Spinal cord (tissue), 10 donors: Measurements from ENCODE around the gene PARD3B. TPM values are rescaled to one million over a fixed set of nuclear protein-coding genes. Genes with fewer than 3 reads are reported as not detected.

Experiments
- DNase-seq, 6 donors: peaks; one replicate each; pipeline versions ENCODE4 v3.0.0 to v3.0.0-alpha.2; 2013 to 2015; ENCODE audit warnings: low spot score in 6 of 6, low read depth in 4 of 6
- H3K27ac ChIP-seq: one replicate; pipeline ENCODE4 v1.5.1; 2013; ENCODE audit warnings: low read depth, low read length, control low read depth
- H3K27me3 ChIP-seq: one replicate; pipeline ENCODE4 v1.6.1; 2013; ENCODE audit warnings: low read length; ENCODE audit not compliant: control insufficient read depth, insufficient read depth
- H3K36me3 ChIP-seq: one replicate; pipeline ENCODE4 v1.6.1; 2013; ENCODE audit warnings: low read length; ENCODE audit not compliant: control insufficient read depth, insufficient read depth
- H3K4me1 ChIP-seq: one replicate; pipeline ENCODE4 v1.6.1; 2013; ENCODE audit warnings: low read length; ENCODE audit not compliant: control insufficient read depth, insufficient read depth
- H3K4me3 ChIP-seq: one replicate; pipeline ENCODE4 v1.5.1; 2013; ENCODE audit warnings: low read depth, low read length, control low read depth
- H3K9me3 ChIP-seq: one replicate; pipeline ENCODE4 v1.6.1; 2013; ENCODE audit warnings: low read length; ENCODE audit not compliant: control insufficient read depth, insufficient read depth
- whole genome bisulfite sequencing: methylation state at CpG from one replicate; pipeline ENCODE4 v1.1.5; 2013; ENCODE audit warnings: missing lambda C conversion rate; ENCODE audit not compliant: insufficient coverage; 5-methylcytosine and 5-hydroxymethylcytosine counted together
- polyA plus RNA-seq, 2 donors: library from polyadenylated mRNA; unstranded; fragments of 120-200 nt; gene quantifications; one replicate each; pipeline ENCODE4 v1.2.1, GENCODE V29; 2013; ENCODE audit not compliant: insufficient read length in 2 of 2
- total RNA-seq, 2 donors: library from RNA; depleted of rRNA in 1 of 2; stranded (reverse); fragments of 120-200 nt in 1 of 2; fragments of >200 nt in 1 of 2; gene quantifications; one replicate each; pipeline versions ENCODE4 v1.2.3 to v1.2.4, GENCODE V29; 2013 to 2014
- donor health status: healthy.

PARD3B gene
- total and polyA plus RNA-seq, 4 donors: 10.8 to 34.6 (median 22.1) TPM

GRCh38 chr2:205158404-205158803 lies 613.1 kb downstream of the PARD3B start:
- WGBS: 100% methylated on average over 2 of the region's 6 CpGs
- Histone ChIP-seq H3K36me3 (no peaks in the 10 kb centered on the region), H3K4me1 (no peaks in the 10 kb centered on the region)

GRCh38 chr2:205161156-205161839 lies 616.0 kb downstream of the PARD3B start:
- Histone ChIP-seq H3K9me3 (no peaks in the 10 kb centered on the region), H3K36me3 (no peaks in the 10 kb centered on the region), H3K4me1 (no peaks in the 10 kb centered on the region), H3K27me3 (no peaks in the 10 kb centered on the region), H3K4me3 (no peak overlapping the region), H3K27ac (no peak overlapping the region)
- DNase-seq: peak in 1 of 6 donors; percentile 27
- no CpG with 5 or more reads among the region's 5 CpGs for WGBS

More at GRCh38 chr2:205158404-205158803, 613.1 kb downstream of the PARD3B start:
- no peaks in the 10 kb centered on the region for H3K27me3 ChIP-seq
- no peak overlapping the region for H3K4me3 ChIP-seq
- H3K27ac ChIP-seq: no peak overlapping the region
- no peaks in the 10 kb centered on the region for H3K9me3 ChIP-seq
- no peak for DNase-seq

GRCh38 chr2:205166745-205167144 lies 621.5 kb downstream of the PARD3B start:
- no peak overlapping the region for H3K27ac ChIP-seq
- WGBS: 73% methylated on average over 2 of the region's 2 CpGs
- no peak overlapping the region for H3K4me3 ChIP-seq
- DNase-seq: no peak
- no peaks in the 10 kb centered on the region for H3K36me3 ChIP-seq
- no peaks in the 10 kb centered on the region for H3K27me3 ChIP-seq
- H3K9me3 ChIP-seq: no peaks in the 10 kb centered on the region
- H3K4me1 ChIP-seq: no peaks in the 10 kb centered on the region

GRCh38 chr2:205169012-205169411 lies 623.7 kb downstream of the PARD3B start:
- H3K9me3 ChIP-seq: no peaks in the 10 kb centered on the region
- no peaks in the 10 kb centered on the region for H3K27me3 ChIP-seq
- no peak for DNase-seq
- no peaks in the 10 kb centered on the region for H3K36me3 ChIP-seq
- no CpG with 5 or more reads among the region's 2 CpGs for WGBS
- H3K27ac ChIP-seq: no peak overlapping the region
- H3K4me3 ChIP-seq: no peak overlapping the region
- H3K4me1 ChIP-seq: no peaks in the 10 kb centered on the region

- H3K27me3 ChIP-seq: no peaks in the 10 kb centered on the region
- H3K36me3 ChIP-seq: no peaks in the 10 kb centered on the region
- no peaks in the 10 kb centered on the region for H3K4me1 ChIP-seq
- DNase-seq: no peak
- 93% methylated on average over 2 of the region's 3 CpGs for whole genome bisulfite sequencing
- no peaks in the 10 kb centered on the region for H3K9me3 ChIP-seq
- H3K27ac ChIP-seq: no peak overlapping the region
- H3K4me3 ChIP-seq: no peak overlapping the region
Measured at GRCh38 chr2:205169464-205169863, 624.2 kb downstream of the PARD3B start.

GRCh38 chr2:205170399-205170798 lies 625.1 kb downstream of the PARD3B start:
- Histone ChIP-seq H3K4me3 (no peak overlapping the region), H3K27me3 (no peaks in the 10 kb centered on the region), H3K27ac (no peak overlapping the region), H3K4me1 (no peaks in the 10 kb centered on the region), H3K36me3 (no peaks in the 10 kb centered on the region), H3K9me3 (no peaks in the 10 kb centered on the region)
- no peak for DNase-seq
- 79% methylated on average over 7 of the region's 12 CpGs for WGBS

GRCh38 chr2:205171261-205171940 lies 626.1 kb downstream of the PARD3B start:
- 40% methylated on average over 1 of the region's 4 CpGs for WGBS
- Histone ChIP-seq H3K27me3 (no peaks in the 10 kb centered on the region), H3K27ac (no peak overlapping the region), H3K9me3 (no peaks in the 10 kb centered on the region), H3K4me3 (no peak overlapping the region), H3K4me1 (no peaks in the 10 kb centered on the region), H3K36me3 (no peaks in the 10 kb centered on the region)
- peak in 1 of 6 donors; percentile 26 for DNase-seq

- no peaks in the 10 kb centered on the region for H3K4me1 ChIP-seq
- no peak overlapping the region for H3K27ac ChIP-seq
- no peaks in the 10 kb centered on the region for H3K27me3 ChIP-seq
- DNase-seq: peak in 1 of 6 donors; percentile 94
- 51% methylated on average over 4 of the region's 4 CpGs for WGBS
- no peaks in the 10 kb centered on the region for H3K36me3 ChIP-seq
- H3K4me3 ChIP-seq: no peak overlapping the region
- H3K9me3 ChIP-seq: no peaks in the 10 kb centered on the region
Measured at GRCh38 chr2:205175831-205176230, 630.6 kb downstream of the PARD3B start.

GRCh38 chr2:205176546-205176945 lies 631.3 kb downstream of the PARD3B start:
- Histone ChIP-seq H3K27ac (no peak overlapping the region), H3K4me3 (no peak overlapping the region), H3K9me3 (no peaks in the 10 kb centered on the region), H3K27me3 (no peaks in the 10 kb centered on the region), H3K4me1 (no peaks in the 10 kb centered on the region), H3K36me3 (no peaks in the 10 kb centered on the region)
- DNase-seq: peak in 1 of 6 donors; percentile 67
- WGBS: 100% methylated on average over 1 of the region's 2 CpGs

GRCh38 chr2:205177546-205177945 lies 632.3 kb downstream of the PARD3B start:
- Histone ChIP-seq H3K4me3 (no peak overlapping the region), H3K36me3 (no peaks in the 10 kb centered on the region), H3K27ac (no peak overlapping the region), H3K27me3 (no peaks in the 10 kb centered on the region), H3K4me1 (no peaks in the 10 kb centered on the region), H3K9me3 (no peaks in the 10 kb centered on the region)
- no peak for DNase-seq
